ENCODE data around the gene CYP26B1.
"Not testable (repeated sequence)": the region's sequence is repeated elsewhere in the genome, so short reads cannot be mapped to it uniquely, and the experiment has no call there.

CYP26B1 gene

DNA sequence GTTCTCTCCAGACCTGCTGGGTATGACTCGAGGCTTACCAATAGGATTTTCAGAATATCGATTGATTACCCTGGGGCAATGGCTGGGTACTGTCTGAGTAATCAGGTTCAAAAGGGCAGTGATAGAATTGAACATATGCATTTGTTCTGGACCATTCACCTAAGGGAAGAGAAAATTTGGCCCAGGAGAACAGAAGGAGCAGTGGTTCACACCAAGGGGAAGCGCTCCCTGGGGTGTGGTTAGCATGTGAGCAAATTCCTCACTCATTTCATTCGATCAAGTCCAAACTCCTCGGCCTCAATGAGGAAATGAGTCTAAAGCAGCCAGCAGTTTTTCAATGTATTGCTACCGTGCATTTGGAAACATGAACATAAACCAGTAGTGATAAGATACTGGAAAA is 55.6 kb downstream of the CYP26B1 start:
- Histone ChIP-seq H3K27ac (no peak overlapping the region), H3K36me3 (no peaks in the 10 kb centered on the region), H3K9me3 (no peaks in the 10 kb centered on the region), H3K27me3 (peaks cover 0 to 21% of the 10 kb centered on the region in 2 donors), H3K4me3 (no peak overlapping the region), H3K4me1 (no peaks in the 10 kb centered on the region)
- intact Hi-C loops (cut with DNase I; ENCODE audit: low total_unique reads) = no loop called here
- TF ChIP-seq, protein P1, sequence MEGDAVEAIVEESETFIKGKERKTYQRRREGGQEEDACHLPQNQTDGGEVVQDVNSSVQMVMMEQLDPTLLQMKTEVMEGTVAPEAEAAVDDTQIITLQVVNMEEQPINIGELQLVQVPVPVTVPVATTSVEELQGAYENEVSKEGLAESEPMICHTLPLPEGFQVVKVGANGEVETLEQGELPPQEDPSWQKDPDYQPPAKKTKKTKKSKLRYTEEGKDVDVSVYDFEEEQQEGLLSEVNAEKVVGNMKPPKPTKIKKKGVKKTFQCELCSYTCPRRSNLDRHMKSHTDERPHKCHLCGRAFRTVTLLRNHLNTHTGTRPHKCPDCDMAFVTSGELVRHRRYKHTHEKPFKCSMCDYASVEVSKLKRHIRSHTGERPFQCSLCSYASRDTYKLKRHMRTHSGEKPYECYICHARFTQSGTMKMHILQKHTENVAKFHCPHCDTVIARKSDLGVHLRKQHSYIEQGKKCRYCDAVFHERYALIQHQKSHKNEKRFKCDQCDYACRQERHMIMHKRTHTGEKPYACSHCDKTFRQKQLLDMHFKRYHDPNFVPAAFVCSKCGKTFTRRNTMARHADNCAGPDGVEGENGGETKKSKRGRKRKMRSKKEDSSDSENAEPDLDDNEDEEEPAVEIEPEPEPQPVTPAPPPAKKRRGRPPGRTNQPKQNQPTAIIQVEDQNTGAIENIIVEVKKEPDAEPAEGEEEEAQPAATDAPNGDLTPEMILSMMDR (IDR thresholded peaks at IDR 0.05) = no peak
- no peak for DNase-seq

DNA sequence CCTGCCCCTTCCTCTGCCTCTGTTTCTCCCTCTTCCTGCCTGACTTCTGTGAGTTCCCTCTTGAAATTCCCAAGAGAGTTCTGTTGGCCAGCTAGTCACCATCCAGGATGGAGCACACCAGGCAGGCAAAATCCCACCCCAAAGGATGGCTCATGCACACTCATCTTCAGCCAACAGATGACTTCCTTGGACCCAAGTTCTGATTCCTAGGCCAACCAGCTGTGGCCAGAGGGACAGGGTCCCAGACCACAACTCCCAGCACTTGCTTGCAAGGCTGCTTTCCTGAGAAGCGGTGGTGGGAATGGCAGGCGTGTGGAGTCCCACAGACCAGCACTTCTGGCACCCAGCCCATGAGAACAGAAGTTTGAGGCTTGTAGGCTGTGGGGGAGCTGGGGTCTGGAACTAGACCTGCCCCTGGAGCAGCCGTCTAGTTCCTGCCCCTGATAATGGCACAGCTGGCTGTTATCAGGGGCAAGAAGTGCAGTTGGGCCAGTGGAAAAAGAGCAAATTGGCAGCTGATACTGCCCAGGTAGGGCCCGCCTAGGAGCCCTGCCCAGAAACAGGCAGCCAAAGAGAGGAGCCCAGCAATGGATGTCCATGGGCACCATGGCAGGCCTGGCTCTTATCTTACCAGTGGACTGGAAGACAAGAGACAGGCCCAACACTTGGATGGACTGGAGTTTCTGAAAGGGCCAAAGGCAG is 56.7 kb downstream of the CYP26B1 start:
- Histone ChIP-seq H3K9me3 (no peaks in the 10 kb centered on the region), H3K27me3 (peaks cover 0 to 21% of the 10 kb centered on the region in 2 donors), H3K36me3 (no peaks in the 10 kb centered on the region), H3K4me3 (no peak overlapping the region), H3K27ac (no peak overlapping the region), H3K4me1 (no peaks in the 10 kb centered on the region)
- intact Hi-C loops (cut with DNase I; ENCODE audit: low total_unique reads) = no loop called here
- DNase-seq = no peak
- TF ChIP-seq, protein P1 (IDR thresholded peaks at IDR 0.05) = no peak

DNA sequence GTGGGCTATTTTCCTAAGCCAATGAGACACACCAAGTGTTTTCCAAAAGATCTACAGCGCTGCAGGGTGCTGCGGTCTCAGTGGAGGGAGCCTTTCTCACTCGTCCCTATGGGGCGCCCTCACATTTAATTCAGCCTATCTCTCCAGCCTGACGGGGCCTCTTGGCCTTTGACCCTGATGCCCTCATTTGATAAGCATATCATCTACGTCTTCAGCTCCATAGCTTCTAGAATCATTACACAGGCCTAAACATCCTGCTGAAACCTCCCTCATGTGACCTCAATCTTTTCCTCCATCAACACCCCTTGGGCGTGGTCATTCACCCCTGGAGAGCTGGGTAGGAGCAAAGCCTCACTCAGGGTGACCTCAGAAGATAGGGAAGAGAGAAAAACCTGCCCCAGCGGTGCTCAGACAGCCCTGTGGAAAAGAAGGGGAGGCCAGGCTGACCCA is 57.4 kb downstream of the CYP26B1 start:
- H3K27me3 ChIP-seq = peaks cover 0 to 22% of the 10 kb centered on the region in 2 donors
- no peak overlapping the region for H3K4me3 ChIP-seq
- no peaks in the 10 kb centered on the region for H3K4me1 ChIP-seq
- intact Hi-C loops (cut with DNase I; ENCODE audit: low total_unique reads) = no loop called here
- H3K9me3 ChIP-seq = no peaks in the 10 kb centered on the region
- DNase-seq = no peak
- TF ChIP-seq, protein P1 (IDR thresholded peaks at IDR 0.05) = no peak
- H3K27ac ChIP-seq = no peak overlapping the region
- H3K36me3 ChIP-seq = no peaks in the 10 kb centered on the region

DNA sequence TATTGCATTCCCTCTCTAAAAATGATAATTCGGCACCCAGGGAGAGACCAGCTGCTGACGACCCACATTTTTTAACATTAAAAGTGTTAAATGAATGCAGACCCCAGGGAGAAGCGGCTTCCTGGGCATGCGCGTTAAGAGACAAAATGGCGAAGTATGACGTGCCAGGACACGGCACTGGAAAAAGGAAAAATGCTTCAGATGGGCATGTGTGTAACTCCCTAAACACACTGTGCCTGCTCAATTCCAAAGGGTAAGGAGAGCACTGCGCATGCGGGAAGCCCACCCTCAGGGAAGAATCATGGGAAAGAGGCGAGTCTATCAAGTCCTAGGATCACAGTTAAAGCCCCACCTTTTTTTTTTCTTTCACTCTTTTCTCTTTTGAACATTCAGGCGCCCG is 58.1 kb downstream of the CYP26B1 start:
- no peaks in the 10 kb centered on the region for H3K9me3 ChIP-seq
- no peak overlapping the region for H3K4me3 ChIP-seq
- peaks cover 0 to 22% of the 10 kb centered on the region in 2 donors for H3K27me3 ChIP-seq
- intact Hi-C loops (cut with DNase I; ENCODE audit: low total_unique reads) = no loop called here
- no peaks in the 10 kb centered on the region for H3K36me3 ChIP-seq
- no peaks in the 10 kb centered on the region for H3K4me1 ChIP-seq
- DNase-seq = no peak
- TF ChIP-seq, protein P1 (IDR thresholded peaks at IDR 0.05) = no peak
- H3K27ac ChIP-seq = no peak overlapping the region

DNA sequence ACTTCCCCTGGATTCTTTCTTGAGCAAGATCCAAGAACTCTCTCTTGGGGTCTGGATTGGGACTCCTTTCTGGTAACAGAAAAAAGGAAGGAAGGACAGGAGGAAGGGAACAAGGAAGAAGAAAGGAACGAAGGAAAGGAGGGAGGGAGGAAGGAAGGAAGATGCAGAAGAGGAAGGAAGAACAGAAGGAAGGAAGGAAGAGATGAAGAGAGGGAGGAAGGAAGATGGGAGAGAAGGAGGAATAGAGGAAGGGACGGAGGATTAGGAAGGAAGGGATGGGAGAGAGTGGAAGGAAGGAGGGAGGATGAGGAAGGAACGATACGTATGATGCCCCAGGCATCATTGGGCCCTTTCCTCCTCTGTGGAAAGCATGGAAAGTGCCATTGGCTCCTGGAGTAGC is 58.6 kb downstream of the CYP26B1 start:
- Histone ChIP-seq H3K36me3 (no peaks in the 10 kb centered on the region), H3K27me3 (peaks cover 0 to 17% of the 10 kb centered on the region in 2 donors), H3K9me3 (no peaks in the 10 kb centered on the region), H3K27ac (no peak overlapping the region), H3K4me3 (no peak overlapping the region), H3K4me1 (no peaks in the 10 kb centered on the region)
- TF ChIP-seq, protein P1 (IDR thresholded peaks at IDR 0.05) = no peak
- no peak for DNase-seq
- intact Hi-C loops (cut with DNase I; ENCODE audit: low total_unique reads) = no loop called here

DNA sequence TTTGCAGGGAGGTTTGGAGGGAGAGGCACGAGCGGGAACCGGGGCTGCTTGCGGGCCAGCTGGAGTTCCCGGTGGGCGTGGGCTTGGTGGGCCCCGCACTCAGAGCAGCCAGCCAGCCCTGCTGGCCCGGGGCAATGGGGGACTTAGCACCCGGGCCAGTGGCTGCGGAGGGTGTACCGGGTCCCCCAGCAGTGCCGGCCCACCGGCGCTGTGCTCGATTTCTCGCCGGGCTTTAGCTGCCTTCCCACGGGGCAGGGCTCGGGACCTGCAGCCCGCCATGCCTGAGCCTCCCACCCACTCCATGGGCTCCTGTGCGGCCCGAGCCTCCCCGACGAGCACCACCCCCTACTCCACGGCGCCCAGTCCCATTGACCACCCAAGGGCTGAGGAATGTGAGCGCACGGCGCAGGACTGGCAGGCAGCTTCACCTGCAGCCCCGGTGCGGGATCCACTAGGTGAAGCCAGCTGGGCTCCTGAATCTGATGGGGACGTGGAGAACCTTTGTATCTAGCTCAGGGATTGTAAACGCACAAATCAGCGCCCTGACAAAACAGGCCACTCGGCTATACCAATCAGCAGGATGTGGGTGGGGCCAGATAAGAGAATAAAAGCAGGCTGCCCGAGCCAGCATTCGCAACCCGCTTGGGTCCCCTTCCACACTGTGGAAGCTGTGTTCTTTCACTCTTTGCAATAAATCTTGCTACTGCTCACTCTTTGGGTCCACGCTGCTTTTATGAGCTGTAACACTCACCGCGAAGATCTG is 60.6 kb downstream of the CYP26B1 start:
- H3K9me3 ChIP-seq; intact Hi-C loops (cut with DNase I; ENCODE audit: low total_unique reads); DNase-seq; H3K27ac ChIP-seq; H3K4me3 ChIP-seq; H3K36me3 ChIP-seq; H3K4me1 ChIP-seq: not testable (repeated sequence)
- H3K27me3 ChIP-seq = peaks cover 0 to 28% of the 10 kb centered on the region in 2 donors

All from tibial artery (tissue), 4 donors.